HG03354 (cell line): ENCODE results near the gene TMEM269.
"Not testable (repeated sequence)": the region's sequence is repeated elsewhere in the genome, so short reads cannot be mapped to it uniquely, and the experiment has no call there.

Experiments used
- ATAC-seq: cut with Tn5 transposase; IDR thresholded peaks from one replicate; pipeline ENCODE4 v1.9.1; 2021; ENCODE audit warnings: mild to moderate bottlenecking; ENCODE audit not compliant: unreplicated experiment, poor library complexity, severe bottlenecking

TMEM269 gene

DNA sequence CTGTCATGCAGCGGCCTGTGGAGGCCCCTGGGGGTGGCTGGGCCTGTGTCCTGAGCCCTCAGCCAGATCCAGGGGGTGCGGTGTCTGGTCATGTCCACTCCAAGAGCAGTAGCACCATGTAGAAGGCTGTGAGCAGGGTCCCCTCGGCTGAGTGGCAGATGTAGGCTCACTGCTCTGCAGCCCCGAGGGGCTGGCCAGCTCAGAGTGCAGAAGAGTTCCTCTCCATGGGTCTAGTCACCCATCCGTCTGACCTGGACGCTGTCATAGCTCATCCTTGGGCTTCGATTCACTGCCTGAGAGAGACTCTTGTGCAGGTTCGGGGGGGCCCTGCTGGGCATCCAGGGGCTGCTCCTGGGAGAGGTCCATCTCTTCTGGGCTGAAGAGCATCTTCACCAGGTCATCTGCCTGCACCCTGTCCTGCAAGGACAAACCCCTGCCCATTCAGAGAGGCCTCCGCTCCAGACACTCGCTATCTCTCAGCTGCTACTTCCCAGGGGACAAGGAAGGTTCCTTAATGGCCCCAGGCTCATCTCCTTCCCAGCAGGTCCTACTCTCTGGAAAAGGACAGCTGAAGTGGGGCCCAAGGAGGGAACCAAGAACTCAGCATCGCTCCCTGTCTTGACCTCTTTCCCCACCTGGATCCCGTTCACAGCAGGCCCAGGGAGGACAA, 38.2 kb upstream of the TMEM269 start:
- no peak for ATAC-seq

DNA sequence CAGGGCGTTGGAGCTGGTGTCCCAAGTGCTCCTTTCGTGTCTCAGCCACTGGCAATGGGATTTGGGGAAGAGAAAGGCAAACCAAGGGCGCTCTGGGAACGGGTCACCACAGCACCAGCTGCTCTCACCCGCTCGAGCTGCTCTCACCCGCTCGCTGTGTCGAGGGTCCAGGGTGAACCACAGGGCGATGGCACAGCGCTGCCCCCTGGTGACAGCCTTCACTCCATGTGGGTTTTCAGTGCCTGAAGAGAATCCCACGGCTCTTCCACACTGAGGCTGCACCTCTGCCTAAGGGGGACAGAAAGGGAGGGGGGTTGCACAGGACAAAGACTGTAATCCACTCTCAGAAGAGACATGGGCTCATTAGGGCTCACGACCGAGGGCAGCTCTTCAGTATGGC, 37.7 kb upstream of the TMEM269 start:
- no peak for ATAC-seq

- ATAC-seq: no peak
Measured at GRCh38 chr1:42748021-42748420, 36.8 kb upstream of the TMEM269 start.

DNA sequence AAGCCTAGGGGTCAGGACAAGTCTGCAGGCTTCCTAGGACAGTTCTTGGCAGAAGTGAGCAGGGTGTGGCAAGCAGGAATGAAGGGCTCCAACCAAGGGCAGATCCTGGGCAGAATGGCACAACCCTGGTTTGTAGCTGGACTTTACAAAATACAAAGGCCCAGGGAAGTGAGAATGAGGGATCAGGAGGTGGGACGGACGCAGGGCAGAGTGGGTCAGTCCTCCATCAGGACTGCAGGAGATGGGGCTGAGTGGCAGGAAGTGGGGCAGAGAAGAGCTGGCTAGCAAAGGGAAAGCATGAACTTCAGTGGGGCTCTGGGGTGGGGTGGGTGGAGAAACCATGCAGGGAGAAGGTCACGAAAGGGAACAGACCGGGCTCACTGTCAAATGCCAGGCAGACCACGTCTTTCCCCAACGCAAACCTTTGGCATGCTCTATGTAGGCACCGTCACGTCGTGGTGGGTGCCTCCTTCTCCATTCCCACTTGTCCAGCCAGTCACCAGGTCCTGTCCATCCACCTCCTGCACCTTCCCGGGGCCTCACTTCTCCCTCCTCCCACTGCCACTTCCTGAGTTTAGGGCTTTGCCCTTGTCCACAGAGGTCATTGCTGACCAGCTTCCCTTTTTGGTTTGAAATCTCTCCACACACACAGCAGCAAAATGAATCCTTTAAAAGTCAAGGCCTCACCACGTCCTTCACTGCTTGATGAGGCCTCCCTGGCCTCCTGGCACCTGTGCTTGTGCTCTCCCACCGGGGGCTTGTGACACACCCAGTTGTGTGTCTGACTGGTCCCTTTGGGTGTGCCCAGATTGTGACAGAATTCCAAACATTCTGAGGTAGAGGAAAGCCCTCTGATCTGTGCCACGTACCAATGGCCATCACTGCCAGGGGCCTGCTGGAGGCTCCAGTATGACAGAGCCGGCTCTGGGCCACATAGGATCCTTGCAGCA, 36.1 kb upstream of the TMEM269 start:
- no peak for ATAC-seq

DNA sequence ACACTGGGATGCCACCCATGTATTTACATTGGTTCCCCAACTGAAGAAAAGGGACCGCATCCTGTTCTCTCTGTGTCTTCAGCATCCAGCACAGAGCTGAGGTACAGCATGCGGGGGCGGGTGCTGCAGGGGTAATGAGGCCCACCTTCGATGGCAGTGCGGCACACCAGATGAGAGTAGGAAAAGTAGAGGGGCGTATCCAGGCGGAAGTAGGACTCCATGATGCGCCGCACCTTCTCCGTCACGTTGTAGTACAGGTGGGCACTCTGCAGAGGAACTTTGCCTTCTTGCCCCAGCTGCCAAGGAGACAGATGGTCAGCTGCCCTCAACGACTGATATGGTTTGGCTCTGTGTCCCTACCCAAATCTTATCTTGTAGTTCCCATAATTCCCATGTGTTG, 34.8 kb upstream of the TMEM269 start:
- no peak for ATAC-seq

- ATAC-seq: not testable (repeated sequence)
Measured at GRCh38 chr1:42751511-42752070, 33.2 kb upstream of the TMEM269 start.

GRCh38 chr1:42752284-42752683, 32.5 kb upstream of the TMEM269 start:
- no peak for ATAC-seq

DNA sequence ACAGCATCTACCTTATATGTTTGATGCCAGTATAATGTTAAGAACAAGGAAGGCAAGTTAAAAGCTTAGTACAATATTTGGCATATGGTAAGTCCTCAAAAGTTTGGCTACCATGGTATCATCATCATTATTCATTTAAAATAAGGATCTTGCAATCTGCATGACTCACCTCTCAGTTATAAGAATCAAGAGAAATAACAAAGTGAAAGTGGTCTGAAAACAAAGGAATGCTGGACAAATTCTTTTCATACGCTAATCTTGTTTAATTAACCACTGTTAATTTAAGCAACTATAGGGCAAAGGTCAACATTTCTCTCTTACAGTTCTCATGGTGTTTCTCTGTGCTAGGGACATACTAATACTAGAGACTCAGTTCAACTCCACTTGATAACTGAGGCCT, 31.7 kb upstream of the TMEM269 start:
- no peak for ATAC-seq

DNA sequence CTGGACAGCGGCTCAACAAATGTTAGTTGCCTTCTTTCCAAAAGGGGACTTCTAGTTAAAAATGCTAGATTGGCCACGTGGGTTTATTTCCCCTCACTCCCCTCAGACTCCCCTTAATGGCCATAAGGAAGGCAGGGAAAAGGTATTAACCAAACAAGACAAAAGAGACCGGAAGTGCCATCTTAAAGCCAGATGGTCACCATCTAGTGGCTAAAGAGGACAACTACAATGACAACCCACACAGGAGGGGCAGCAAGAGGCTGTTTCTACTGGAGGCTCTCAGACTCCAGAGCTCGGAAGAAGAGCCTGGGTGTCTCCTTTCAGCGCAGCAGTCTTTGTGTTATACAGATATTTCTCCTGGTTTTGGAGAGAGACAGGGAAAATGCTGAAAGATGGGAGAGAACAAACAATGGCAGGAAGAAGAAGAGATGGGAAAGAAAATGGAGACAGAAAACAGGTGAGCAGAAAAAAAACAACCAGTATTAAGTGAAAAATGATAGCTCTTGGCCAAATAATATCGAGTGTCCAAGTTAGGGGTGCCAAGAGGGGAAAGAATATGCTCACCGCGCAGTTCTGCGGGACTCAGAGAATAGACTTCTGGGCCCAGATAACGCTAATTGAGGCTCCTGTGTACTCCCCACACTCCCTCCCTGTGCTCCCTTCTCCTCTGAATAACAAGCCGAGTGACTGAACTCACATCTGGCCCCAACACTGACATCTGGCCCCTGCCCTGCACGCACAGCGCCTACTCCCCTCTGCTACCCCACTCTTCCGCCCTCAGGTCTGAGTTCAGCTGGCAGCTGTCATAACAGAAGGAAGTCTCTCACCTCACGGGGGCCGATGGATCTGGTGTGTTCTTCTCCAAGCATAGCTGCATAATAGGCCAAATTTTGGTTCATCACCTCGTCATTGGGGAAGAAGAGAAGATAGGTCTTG, 27.6 kb upstream of the TMEM269 start:
- peak; percentile 69 for ATAC-seq

GRCh38 chr1:42757892-42758275, 26.9 kb upstream of the TMEM269 start:
- ATAC-seq: no peak

GRCh38 chr1:42758641-42759040, 26.1 kb upstream of the TMEM269 start:
- no peak for ATAC-seq

GRCh38 chr1:42759114-42759513, 25.7 kb upstream of the TMEM269 start:
- ATAC-seq: no peak

DNA sequence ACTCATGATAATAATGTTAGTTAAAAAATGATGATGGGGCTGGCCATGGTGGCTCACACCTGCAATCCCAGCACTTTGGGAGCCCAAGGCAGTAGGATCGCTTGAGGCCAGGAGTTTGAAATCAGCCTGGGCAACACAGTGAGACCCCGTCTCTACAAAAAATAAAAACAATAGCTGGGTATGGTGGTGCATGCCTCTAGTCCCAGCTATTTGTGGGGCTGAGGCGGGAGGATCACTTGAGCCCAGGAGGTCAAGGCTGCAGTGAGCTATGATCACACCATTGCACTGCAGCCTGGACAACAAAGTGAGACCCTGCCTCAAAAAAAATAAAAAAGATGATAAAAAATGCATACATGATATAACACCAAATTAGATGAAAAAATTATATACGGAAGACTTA, 23.2 kb upstream of the TMEM269 start:
- ATAC-seq: no peak

GRCh38 chr1:42762269-42762668, 22.5 kb upstream of the TMEM269 start:
- ATAC-seq: no peak

GRCh38 chr1:42765269-42765668, 19.5 kb upstream of the TMEM269 start:
- ATAC-seq: no peak

- ATAC-seq: peak; percentile 32
Measured at GRCh38 chr1:42765832-42766740, 18.7 kb upstream of the TMEM269 start.

- ATAC-seq: peak; percentile 89
Measured at GRCh38 chr1:42766741-42767509, 17.9 kb upstream of the TMEM269 start, which contains the start of the genes C1orf50 and P3H1. Gene C1orf50, plus strand, starts transcription at chr1:42767249. Its CDS starts 63 bp downstream, at chr1:42767312. Gene P3H1, minus strand, starts transcription at chr1:42767028. Its CDS starts 57 bp downstream, at chr1:42766971.

DNA sequence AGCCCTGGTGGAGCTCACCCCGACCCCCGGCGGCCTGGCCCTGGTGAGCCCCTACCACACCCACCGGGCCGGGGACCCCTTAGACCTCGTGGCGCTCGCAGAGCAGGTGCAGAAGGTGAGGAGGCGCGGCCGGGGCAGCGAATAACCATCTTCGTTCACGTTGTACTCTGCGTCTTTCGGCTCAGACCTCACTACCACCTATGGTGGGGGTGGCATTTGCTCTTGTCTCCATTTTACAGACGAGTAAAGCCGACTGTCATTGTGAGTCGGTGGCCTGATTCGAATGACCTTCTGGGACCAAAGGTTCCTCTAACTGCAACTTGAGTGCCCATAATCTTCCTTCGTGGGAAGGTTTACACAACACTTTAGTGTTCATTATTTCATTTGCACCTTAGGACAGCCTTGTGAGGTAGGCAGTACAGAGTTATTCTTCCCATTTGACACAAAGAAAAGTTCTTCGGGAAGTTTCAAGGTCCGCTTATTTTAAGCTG, 17.2 kb upstream of the TMEM269 start:
- peak; percentile 32 for ATAC-seq
